Measurements from ENCODE around the gene MCCC1. TPM values are rescaled to one million over a fixed set of nuclear protein-coding genes. Genes with fewer than 3 reads are reported as not detected.

MCCC1 gene
- total and polyA plus RNA-seq, 2 of the 4 experiments (the other 2 are of a cell fraction), result 14.2 to 17.9 TPM

GRCh38 chr3:183092256-183092655, 7.0 kb downstream of the MCCC1 start:
- H2BK5ac ChIP-seq (ENCODE audit: low read depth, low read length, poor library complexity, severe bottlenecking), result no peak overlapping the region
- H3K79me1 ChIP-seq (ENCODE audit: low read depth in 1 of 2, low read length in 2 of 2), result peaks cover 3 to 6% of the 10 kb centered on the region in 2 experiments; a peak in 3 of 4 replicates
- POLR2A ChIA-PET (ENCODE audit: unreplicated experiment), result no interaction called here
- no peaks in the 10 kb centered on the region for H3K27me3 ChIP-seq (ENCODE audit: control insufficient read depth, insufficient read depth, low read length)
- no peak overlapping the region for H2BK20ac ChIP-seq (ENCODE audit: low read depth, low read length)
- no peak overlapping the region for H2BK15ac ChIP-seq (ENCODE audit: low read depth, low read length)
- no peaks in the 10 kb centered on the region for H3K9me3 ChIP-seq (ENCODE audit: control insufficient read depth, insufficient read depth, low read length)
- H4K91ac ChIP-seq (ENCODE audit: insufficient read depth, low read depth, low read length), result no peak overlapping the region
- H2BK120ac ChIP-seq (ENCODE audit: low read depth, low read length), result no peak overlapping the region
- H3K56ac ChIP-seq (ENCODE audit: extremely low read depth, insufficient read depth, low read length), result no peak overlapping the region
- TF ChIP-seq MAZ (IDR thresholded peaks at IDR 0.05; ENCODE audit: borderline replicate concordance, low read depth, low read length), result no peak
- TF ChIP-seq MXI1 (IDR thresholded peaks at IDR 0.05; ENCODE audit: borderline replicate concordance, low read depth, low read length), result no peak
- no peak for TF ChIP-seq FOS (IDR thresholded peaks at IDR 0.05; ENCODE audit: low read depth, low read length)
- TF ChIP-seq CTCF (conservative IDR thresholded peaks at IDR 0.05; ENCODE audit: low read depth, low read length), result no peak
- no peak for TF ChIP-seq CEBPB (IDR thresholded peaks at IDR 0.05; ENCODE audit: low read depth, low read length)
- no peak for TF ChIP-seq BHLHE40 (IDR thresholded peaks at IDR 0.05; ENCODE audit: low read depth, low read length)
- no peak for TF ChIP-seq MAFK (IDR thresholded peaks at IDR 0.05; ENCODE audit: low read depth, low read length)
- no peak for TF ChIP-seq RFX5 (IDR thresholded peaks at IDR 0.05; ENCODE audit: low read depth, low read length)
- no peak for TF ChIP-seq RAD21 (IDR thresholded peaks at IDR 0.05; ENCODE audit: low read length)
- TF ChIP-seq RCOR1 (IDR thresholded peaks at IDR 0.05; ENCODE audit: insufficient replicate concordance, low read length), result no peak
- TF ChIP-seq NFE2L2 (IDR thresholded peaks at IDR 0.05; ENCODE audit: low read depth, low read length), result no peak
- TF ChIP-seq POLR2A (IDR thresholded peaks at IDR 0.05; ENCODE audit: low read depth, low read length), result no peak
- TF ChIP-seq CHD1 (IDR thresholded peaks at IDR 0.05; ENCODE audit: low read depth, low read length), result no peak
- TF ChIP-seq SMC3 (IDR thresholded peaks at IDR 0.05; ENCODE audit: low read depth, low read length), result no peak
- TF ChIP-seq USF2 (IDR thresholded peaks at IDR 0.05; ENCODE audit: low read depth, low read length), result no peak
- DNase-seq (no peak), ATAC-seq (ENCODE audit: low read depth) (no peak)
- CTCF ChIA-PET, result no interaction called here
- no peak overlapping the region for H2AK9ac ChIP-seq (replicated peaks; ENCODE audit: low read depth, low read length, poor library complexity)
- H3K27ac ChIP-seq (ENCODE audit: insufficient read depth, low read length), result no peak overlapping the region
- no peak overlapping the region for H3K4me2 ChIP-seq (ENCODE audit: low read depth, low read length)
- no peak overlapping the region for H3K23ac ChIP-seq (ENCODE audit: low read depth, low read length)
- no peak overlapping the region for H2AK5ac ChIP-seq (ENCODE audit: low read depth, low read length)
- no peak overlapping the region for H3K4ac ChIP-seq (ENCODE audit: low read depth, low read length)
- BruUV-seq (replicated peaks), result no TSS peak
- no peaks in the 10 kb centered on the region for H4K20me1 ChIP-seq (ENCODE audit: insufficient read depth, low read length)
- in situ Hi-C loops (cut with MboI; ENCODE audit: low sequenced_read_pairs), result no loop called here
- H4K8ac ChIP-seq (ENCODE audit: low read depth in 2 of 2, low read length in 2 of 2), result no peak overlapping the region
- H3K4me3 ChIP-seq (ENCODE audit: insufficient read depth, low read depth, low read length), result no peak overlapping the region
- H3K36me3 ChIP-seq (ENCODE audit: control insufficient read depth, insufficient read depth, low read length), result peaks cover 18% of the 10 kb centered on the region
- intact Hi-C loops (cut with micrococcal nuclease), result loop anchor here (10.0 kb wide), 1 partner anchor 277 kb away; no protein-coding TSS in a partner anchor
- no peak overlapping the region for H3K18ac ChIP-seq (ENCODE audit: low read depth, low read length)
- H3K14ac ChIP-seq (replicated peaks; ENCODE audit: low read depth, low read length), result no peak overlapping the region
- no peak overlapping the region for H2AFZ ChIP-seq (replicated peaks; ENCODE audit: low read length, poor library complexity)
- dilution Hi-C loops (cut with HindIII; ENCODE audit: low sequenced_read_pairs, unreplicated experiment), result no loop called here
- 100% methylated on average over 3 of the region's 8 CpGs; no CpG with 5 or more reads in 1 of the 2 experiments for WGBS, 2 experiments (ENCODE audit: extremely low coverage in 2 of 2, insufficient read length in 1 of 2)
- H3K4me1 ChIP-seq (ENCODE audit: control insufficient read depth, insufficient read depth, low read length), result no peaks in the 10 kb centered on the region
- H3K9ac ChIP-seq (ENCODE audit: low read depth, low read length), result no peak overlapping the region
- H4K5ac ChIP-seq (ENCODE audit: low read depth, low read length), result no peak overlapping the region
- no peaks in the 10 kb centered on the region for H3K9me1 ChIP-seq (ENCODE audit: insufficient read depth, low read length)
